NCI-H1417 treated with DMSO at 0.1 percent for 48 hours (cell line): ENCODE data around the gene BTNL3.

Experiments used
- DNase-seq: peaks from one replicate; lab custom pipeline; 2025; lab: John Stamatoyannopoulos, UW

BTNL3 gene

DNA sequence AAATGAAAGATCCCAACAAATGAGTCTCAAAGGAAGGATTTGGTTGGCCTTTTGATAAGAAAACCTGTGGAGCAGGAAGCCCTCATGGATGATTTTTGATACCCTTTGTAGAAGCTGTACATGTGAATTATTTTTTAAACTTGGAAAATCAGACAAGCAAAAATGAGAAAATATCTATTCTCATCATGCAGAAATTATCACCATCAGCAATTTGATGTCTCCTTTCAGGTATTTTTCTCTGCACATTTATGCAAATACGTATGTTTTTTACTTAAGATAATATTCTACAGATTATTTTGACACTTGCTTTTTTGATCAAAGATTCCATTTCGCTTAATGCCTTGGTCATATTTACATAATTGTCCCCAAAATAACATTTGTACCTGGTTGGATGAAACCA is 58.6 kb downstream of the BTNL3 start:
- no peak for DNase-seq

- no peak for DNase-seq
These were observed 59.3 kb downstream of the BTNL3 start for GRCh38 chr5:181047921-181048320.

DNA sequence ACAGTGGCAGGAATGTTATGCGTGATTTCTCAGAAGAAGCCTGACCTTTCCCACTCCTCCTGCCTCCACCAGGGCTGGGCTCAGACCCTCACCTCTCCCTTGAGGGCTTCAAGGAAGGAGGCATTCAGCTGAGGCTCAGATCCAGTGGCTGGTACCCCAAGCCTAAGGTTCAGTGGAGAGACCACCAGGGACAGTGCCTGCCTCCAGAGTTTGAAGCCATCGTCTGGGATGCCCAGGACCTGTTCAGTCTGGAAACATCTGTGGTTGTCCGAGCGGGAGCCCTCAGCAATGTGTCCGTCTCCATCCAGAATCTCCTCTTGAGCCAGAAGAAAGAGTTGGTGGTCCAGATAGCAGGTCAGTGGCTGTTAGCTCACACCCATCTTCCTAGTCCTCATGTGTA is 61.4 kb downstream of the BTNL3 start:
- no peak for DNase-seq

GRCh38 chr5:181051841-181052671 is 63.4 kb downstream of the BTNL3 start:
- DNase-seq: no peak

DNA sequence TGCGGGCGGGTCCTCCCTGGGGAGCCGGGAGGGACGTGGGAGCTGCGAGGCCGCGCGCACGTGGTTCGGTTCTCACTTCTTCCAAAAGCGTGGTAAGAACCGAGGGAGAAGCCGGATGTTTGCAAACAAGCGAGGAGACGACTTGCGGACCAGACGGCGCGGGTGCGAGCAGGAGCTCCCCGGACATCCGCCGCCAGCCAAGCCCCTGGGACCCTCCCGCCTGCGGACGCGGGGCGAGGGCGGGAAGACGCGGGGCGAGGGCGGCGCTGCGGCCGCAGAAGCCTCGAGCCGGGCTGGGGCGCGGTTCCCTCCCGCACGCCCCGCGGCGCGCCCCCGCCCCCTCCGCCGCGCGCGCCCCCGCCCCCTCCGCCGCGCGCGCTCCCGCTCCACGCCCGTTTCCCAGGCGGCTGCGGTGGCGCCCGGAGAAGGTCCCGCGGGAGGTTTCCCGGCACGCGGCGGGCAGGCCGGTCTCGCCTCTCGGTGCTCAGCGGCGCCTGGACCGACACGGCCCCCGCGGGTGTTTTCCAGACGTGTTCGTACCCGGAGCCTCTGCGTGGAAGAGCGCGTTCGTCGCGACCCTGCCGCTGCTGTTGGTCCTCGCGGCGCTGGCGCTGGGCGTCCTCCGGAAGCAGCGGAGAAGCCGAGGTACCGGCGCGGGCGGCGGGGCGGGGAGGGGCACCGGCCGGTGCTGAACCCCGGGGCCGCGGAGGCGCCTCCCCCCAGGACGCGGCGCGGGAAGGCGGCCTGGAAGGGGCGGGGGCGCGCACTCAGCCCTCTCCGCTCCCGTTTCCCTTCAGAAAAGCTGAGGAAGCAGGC is 64.2 kb downstream of the BTNL3 start:
- no peak for DNase-seq

GRCh38 chr5:181053488-181054121 is 65.0 kb downstream of the BTNL3 start:
- no peak for DNase-seq

- DNase-seq: no peak
These were observed 65.5 kb downstream of the BTNL3 start for GRCh38 chr5:181054138-181054537.

DNA sequence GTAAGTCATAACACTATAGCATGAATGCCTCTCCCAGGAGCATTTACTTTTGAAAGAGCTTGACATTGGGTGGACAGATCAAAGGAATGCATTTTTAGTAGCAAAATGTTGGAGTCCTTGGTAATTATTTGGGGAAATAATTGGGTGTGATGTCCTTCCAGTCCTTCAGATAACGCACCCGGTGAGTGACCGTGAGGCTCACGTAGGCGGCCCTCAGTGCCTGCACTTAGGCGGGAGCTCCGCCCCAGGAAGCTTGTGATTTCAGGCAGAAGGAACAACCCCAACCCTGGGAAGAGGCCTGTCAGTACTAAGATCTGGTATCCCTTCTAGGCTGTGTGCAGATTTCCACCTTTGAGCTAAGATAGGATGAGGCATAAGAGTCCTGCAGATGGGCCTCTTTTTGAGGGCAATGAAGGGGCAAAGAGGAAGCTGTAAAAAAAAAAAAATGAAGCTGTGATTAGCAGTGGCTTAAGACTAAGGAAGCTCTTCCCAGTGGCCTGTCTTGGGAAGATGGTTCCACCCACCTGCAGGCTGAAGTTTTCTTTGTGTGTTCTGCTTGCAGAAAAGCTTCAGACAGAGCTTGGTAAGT is 66.3 kb downstream of the BTNL3 start:
- no peak for DNase-seq
